Esophagus squamous epithelium (tissue), 4 donors: Measurements from ENCODE around the gene CERKL.

Source experiments
- CTCF ChIP-seq, 6 experiments: fragments of 450-650 bp in 4 of 6; fragments of 200-600 bp in 2 of 6; sonication (generic) in 2 of 6; IDR thresholded peaks; one replicate each; pipeline ENCODE4 v1.5.1; 2016 to 2019; ENCODE audit warnings: antibody characterized with exemption in 6 of 6, mild to moderate bottlenecking in 4 of 6, moderate library complexity in 4 of 6
- POLR2A ChIP-seq, 4 donors: fragments of 450-650 bp; IDR thresholded peaks; one replicate each; pipeline ENCODE4 v1.6.1; 2017; ENCODE audit warnings: antibody characterized with exemption in 4 of 4, mild to moderate bottlenecking in 4 of 4, moderate library complexity in 3 of 4

GRCh38 chr2:181694271-181694670, 37.4 kb upstream of the CERKL start:
- TF ChIP-seq CTCF (IDR thresholded peaks at IDR 0.05) (no peak), POLR2A (IDR thresholded peaks at IDR 0.05) (no peak)
